HG02884 (cell line): ENCODE results near the gene EIF3K.

ENCODE experiments used
- ATAC-seq: cut with Tn5 transposase; IDR thresholded peaks from one replicate; pipeline ENCODE4 v1.9.1; 2021; ENCODE audit warnings: mild to moderate bottlenecking, moderate library complexity; ENCODE audit not compliant: unreplicated experiment

The EIF3K gene

DNA sequence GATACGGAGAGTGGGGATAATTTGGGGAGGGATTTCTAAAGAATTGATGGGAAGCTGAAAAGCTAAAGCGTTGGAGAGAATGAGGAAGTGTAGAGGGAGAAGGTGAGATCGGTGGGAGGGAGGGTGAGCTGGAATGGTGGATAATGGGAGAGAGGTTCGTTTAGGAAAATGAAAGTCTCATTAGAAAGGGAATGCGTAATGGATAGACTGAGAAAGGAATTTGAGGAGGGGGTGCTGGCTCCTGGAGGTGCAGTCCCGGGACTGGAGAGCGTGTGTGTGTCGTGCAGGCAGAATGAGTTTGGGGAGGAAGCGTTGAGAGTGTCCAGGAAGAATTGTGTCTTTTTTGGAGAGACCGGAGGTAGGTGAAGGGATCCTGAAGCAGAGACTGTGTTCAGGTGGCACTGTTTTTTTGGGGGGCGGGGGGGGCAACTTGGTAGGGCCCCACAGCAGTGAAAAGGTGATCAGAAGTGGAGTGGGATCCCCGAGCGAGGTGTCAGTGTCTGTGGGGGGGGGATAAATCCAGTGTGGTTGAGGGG lies 29.8 kb downstream of the EIF3K start:
- ATAC-seq: no peak

DNA sequence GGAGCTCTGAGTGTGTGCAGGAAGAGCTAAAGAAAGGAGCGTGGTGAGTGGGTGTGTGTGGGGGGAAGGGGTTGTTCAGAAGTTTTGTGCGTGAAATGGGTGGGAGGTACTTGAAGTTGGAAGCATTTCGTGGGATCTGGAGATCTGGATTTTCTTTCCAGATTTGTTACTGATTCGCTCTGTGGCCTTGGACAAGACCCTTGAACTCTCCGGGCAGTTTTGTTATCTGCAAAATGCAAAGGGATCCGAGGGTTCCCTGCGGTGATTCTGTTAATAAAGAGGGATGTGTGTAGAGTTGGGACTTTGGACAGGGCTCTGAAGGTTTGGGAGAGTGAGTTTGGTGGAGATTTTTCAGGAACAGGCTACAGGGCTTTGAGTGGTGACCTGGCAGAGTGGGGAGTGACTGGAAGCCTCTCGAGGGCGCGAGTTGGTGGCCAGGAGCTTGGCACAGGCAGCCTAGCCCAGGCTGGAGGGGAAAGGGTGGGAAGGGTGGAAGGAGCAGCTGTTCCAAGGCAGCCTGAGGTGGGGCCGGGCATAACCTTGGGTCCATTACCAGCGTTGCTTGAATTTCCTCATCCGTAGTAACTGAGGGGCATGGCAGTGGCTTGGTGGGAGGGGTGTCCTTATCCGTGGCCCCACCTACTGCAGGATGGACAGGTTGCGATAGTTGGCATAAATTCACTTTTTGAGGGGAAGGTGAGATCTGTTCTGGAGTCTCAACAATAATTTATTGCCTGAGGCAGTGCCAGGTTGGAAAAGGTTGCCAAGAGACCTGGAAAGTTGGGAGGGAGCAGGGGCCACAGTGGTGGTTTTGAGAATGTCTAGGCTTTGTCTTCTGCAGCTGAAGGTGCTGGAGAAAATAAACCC lies 30.6 kb downstream of the EIF3K start:
- ATAC-seq: no peak

DNA sequence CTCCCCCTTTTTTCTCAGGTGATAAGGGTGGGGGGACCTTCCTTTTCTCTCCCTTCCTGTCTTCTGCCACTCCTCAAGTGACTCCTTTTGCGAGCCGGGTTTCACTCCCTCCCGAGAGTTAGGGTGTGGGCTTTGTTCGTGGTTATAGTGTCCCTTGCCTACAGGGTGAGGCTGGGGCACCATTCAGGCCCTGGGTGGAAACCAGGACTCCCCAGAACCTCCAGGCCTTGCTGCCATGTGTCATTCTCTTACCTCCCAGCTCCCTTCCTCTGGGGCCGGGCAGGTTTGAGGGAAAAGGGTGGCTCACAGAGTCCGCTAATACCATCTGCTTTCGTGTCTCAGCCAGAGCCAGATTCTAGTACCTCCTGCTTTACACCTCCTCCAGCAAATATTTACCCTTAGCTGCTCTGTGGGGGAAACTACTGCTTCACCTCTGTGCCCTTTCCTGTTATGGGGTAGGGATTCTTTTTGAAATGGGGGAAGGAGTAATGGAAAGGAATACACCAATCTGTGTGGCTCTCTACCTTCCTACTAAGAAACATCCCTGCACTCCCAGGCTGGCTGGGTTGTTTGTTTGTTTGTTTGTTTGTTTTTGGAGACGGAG lies 31.3 kb downstream of the EIF3K start:
- ATAC-seq: no peak

DNA sequence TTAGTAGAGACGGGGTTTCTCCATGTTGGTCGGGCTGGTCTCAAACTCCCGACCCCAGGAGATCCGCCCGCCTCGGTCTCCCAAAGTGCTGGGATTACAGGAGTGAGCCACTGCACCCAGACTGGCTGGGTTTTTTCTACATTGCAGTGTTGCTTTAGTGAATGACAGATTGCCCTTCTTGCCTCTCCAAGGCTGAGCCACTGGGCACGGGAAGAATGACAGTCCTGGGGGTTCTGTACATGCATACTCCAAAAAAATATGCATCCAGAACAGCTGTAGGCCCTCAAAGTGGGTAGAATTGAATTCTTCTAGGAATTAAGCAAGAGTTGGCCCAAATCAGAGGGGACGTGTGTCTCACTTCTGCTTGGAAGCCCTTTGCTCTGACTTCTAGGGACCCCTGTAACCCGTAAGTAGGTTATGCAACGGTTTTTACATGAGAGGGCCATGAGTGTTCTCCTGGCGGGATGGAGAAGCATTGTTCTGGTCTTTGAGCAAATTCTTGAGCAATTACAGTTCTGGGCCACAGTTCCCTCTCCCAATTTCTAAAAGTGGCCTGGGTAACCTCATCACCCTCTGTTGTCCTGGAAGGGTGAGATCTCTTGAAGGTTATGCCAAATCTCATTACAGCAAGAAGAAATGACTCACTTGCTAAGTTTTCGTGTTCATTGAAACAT lies 32.1 kb downstream of the EIF3K start:
- no peak for ATAC-seq

DNA sequence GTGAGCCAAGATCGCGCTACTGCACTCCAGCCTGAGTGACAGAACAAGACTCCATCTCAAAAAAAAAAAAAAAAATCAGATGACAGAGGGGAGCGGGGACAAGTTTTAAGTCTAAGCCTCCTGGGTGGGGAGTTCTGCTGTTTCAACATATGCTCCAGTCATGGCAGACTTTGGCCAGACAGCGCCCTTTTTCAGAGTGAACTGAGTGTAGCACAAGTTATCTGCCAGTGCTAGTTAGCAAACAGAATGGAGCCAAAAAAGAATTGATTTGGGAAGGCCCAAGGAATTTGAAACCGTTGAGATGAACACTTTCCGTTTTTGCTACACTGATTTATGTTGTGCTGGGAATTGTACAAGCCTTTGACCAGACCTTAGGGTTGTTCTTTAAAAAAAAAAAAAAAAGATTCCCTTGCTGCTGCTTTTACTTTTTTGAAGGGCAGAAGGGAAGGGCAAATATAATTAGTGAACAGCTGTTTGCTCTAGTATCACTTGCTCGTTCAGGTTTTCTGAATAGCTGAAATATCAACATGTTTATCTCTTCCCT lies 34.1 kb downstream of the EIF3K start:
- no peak for ATAC-seq

GRCh38 chr19:38654628-38655055 lies 35.7 kb downstream of the EIF3K start:
- ATAC-seq: no peak

- ATAC-seq: no peak
Measured at GRCh38 chr19:38655148-38655824, 36.3 kb downstream of the EIF3K start.

- no peak for ATAC-seq
Measured at GRCh38 chr19:38656171-38656981, 37.4 kb downstream of the EIF3K start.

GRCh38 chr19:38657633-38658222 lies 38.7 kb downstream of the EIF3K start:
- no peak for ATAC-seq

GRCh38 chr19:38658462-38659306 lies 39.7 kb downstream of the EIF3K start:
- no peak for ATAC-seq

DNA sequence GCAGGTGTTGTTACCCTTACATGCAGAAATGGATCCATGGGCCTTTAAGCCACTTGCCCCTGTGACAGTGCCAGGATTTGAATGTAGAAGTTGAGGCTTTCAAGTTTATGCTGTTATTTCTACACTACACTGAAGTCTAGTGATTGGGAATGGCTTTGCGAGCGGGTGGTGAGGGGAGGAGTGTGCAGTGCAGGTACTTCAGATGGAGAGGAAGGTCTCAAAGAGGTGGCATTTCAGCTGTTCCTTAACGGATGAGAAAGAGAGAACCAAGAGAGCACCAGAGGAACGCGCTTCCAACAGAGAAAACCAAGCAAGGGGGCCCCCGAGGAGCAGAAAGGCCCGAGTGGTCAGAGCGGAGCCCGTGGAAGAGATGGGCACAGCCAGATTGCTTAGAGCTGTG lies 41.7 kb downstream of the EIF3K start:
- no peak for ATAC-seq

- ATAC-seq: no peak
Measured at GRCh38 chr19:38661136-38661535, 42.1 kb downstream of the EIF3K start.

GRCh38 chr19:38661996-38662395 lies 43.0 kb downstream of the EIF3K start:
- ATAC-seq: no peak

GRCh38 chr19:38662537-38663155 lies 43.7 kb downstream of the EIF3K start:
- ATAC-seq: no peak

- no peak for ATAC-seq
Measured at GRCh38 chr19:38663156-38663651, 44.2 kb downstream of the EIF3K start.

GRCh38 chr19:38663957-38664502 lies 45.0 kb downstream of the EIF3K start:
- no peak for ATAC-seq

- ATAC-seq: no peak
Measured at GRCh38 chr19:38664503-38665211, 45.7 kb downstream of the EIF3K start.
